Amniotic stem cell (primary cell): Measurements from ENCODE around the gene CNTN4.

Source experiments
- DNase-seq: peaks from one replicate; lab custom pipeline; 2025; lab: John Stamatoyannopoulos, UW

CNTN4 gene

DNA sequence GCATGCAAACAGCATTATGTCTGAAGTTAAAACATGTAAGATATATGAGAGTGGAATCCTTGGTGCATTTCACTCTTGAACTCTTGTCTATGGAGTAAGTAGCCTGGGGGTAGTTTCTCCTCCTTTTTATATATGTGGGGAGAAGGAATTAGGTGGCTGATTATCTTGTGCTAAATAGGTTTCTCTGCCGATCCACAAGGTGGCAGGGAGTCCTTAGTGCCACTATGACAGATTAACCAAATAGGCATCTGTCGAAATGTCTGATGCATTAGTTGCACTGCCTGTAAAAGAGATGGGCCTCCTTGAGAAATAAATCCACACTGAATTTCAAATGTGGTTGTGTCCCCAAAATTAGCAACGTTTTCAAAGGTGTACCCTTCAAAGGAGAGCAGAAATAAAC lies 170.1 kb downstream of the CNTN4 start:
- no peak for DNase-seq

- no peak for DNase-seq
Measured at GRCh38 chr3:2274526-2274925, 175.9 kb downstream of the CNTN4 start.

- DNase-seq, result no peak
Measured at GRCh38 chr3:2283818-2284217, 185.2 kb downstream of the CNTN4 start.

DNA sequence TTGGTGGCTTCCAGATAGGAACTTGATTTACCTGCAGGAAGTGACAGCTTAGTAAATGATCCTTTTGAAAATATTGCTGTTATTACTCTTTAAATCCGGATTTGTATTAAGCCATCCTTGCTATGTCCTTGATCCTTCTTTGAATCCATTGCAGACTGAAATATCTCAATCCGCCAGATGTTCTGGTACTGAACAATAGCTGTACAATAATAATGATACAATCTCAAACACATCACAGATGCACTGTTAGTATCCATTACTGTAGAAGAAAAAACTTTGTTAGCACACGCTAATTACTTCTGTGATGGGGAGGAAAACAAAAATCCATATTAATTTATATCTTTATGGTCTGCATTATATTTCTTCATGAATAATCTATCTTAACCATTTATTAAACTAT lies 202.3 kb downstream of the CNTN4 start:
- no peak for DNase-seq

DNA sequence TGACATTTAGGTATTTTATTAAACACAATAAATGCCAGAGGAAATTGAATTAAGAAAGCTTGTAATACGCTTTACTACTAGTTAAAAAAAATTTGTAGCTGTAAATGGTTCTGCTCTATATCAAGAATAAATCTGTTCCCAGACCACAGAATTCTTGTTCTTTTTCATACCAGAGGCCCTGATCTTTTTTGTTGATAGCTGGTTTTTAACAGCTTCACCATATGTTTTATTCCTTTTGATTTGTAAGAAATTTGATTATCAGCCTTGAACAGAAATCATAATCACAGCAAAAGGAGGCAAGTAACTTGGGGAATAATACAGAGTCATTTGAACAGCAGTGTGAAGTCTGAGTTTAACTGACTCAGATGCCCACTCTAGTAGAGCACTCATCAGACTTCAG lies 202.7 kb downstream of the CNTN4 start:
- no peak for DNase-seq

DNA sequence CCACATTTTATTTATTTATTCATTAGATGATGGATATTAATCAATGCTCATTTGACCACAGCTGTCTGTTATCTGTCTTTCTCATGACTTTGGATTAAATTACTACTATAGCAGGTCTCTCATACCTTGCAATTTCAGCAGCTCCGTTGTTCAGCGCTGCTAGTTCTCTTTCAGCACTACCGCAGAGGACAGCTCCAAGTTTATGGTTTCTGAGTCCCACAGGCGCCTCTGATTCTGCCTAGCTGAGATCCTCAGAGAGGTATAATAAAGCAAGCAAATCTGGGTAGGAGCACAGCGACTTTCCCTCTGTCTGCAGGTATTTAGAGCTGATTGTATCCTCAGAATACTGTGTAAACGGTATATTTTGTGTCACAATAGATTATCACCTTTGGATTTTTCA lies 204.9 kb downstream of the CNTN4 start:
- no peak for DNase-seq

DNA sequence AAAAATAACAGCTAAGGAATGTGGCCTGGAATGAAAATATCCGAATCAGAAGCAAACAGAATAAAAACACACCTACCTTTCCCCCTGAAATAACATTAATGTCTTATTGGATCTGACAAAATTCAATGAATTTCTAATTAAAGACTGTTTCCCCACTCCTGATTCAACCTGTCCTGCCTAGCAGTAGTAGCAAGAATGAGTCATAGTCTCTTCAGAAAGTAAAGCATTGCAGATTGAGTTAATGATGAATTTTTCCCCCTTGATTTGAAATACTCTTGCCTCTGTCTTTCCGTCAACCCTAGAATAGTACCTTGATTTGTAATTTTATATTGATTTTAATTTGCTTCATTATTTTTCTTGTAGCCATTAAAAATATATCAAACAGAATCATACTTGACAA lies 212.4 kb downstream of the CNTN4 start:
- DNase-seq, result no peak

- DNase-seq, result no peak
Measured at GRCh38 chr3:2317521-2317920, 218.9 kb downstream of the CNTN4 start.

DNA sequence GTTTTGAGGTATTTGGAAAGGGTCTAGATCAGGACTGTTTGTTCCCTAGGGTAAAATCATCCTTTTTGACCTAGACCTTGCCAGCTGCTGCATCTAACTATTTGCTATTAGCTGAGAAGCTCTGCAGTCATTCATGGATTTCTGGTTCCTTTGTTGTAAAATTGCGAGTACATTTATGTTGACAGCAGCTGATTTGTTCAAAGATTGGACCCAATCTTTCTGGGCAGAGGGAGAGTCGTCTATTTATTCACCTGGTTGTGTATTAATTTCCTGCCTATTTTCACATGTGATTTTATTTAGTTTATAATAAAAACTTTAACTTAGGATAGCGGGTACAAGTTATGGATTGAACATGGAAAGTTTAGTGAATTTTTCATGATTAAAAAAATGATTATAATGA lies 236.3 kb downstream of the CNTN4 start:
- DNase-seq, result no peak

DNA sequence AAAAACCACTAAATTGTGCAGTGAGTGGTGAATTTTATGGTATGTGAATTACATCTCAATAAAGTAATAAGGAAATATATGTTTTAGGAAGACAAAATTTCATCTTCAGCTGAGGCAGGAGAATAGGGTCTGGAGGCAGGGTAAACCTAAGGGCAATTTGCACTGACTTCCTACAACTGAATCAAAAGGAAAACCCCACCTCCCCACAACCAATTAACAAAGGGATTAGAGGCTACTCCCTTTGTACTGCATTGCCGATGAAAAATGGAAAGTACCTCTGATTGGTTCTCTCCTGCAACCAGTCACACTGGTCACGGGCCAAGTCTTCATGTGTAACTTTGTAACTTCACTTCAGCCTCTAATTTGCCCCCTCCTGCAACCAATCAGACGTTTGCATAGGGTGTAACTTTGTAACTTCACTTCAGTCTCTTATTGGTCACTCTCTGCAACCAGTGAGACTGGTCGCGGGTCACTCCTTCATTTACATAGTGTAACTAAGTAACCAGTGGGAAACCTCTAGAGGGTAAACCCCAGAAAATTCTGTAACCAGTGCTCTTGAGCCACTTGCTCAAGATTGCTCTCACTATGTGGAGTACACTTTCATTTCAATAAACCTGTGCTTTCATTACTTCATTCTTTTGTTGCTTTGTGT lies 244.5 kb downstream of the CNTN4 start:
- DNase-seq, result no peak

GRCh38 chr3:2352134-2352762 lies 253.6 kb downstream of the CNTN4 start:
- no peak for DNase-seq

DNA sequence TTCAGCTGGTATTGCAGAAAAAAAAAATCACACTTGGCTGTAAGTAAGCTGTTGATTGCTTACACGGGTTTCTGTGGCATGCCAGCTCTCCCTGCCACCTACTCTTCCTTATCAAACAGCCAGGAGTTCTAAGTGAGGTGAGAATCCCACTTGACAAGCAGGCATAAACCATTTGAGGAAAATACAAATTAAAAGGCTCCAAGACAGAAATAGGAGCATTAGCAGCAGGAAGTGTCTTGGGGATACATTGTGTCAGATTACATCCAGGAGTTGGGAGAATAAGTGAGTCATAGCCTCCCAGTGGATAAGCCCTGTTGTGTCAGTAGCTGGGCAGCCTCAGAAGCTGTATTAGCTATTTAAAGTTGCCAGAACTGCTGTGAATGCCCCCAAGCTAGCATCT lies 256.0 kb downstream of the CNTN4 start:
- no peak for DNase-seq

GRCh38 chr3:2356298-2356950 lies 257.8 kb downstream of the CNTN4 start:
- DNase-seq, result no peak

GRCh38 chr3:2360815-2361214 lies 262.1 kb downstream of the CNTN4 start:
- DNase-seq, result no peak

DNA sequence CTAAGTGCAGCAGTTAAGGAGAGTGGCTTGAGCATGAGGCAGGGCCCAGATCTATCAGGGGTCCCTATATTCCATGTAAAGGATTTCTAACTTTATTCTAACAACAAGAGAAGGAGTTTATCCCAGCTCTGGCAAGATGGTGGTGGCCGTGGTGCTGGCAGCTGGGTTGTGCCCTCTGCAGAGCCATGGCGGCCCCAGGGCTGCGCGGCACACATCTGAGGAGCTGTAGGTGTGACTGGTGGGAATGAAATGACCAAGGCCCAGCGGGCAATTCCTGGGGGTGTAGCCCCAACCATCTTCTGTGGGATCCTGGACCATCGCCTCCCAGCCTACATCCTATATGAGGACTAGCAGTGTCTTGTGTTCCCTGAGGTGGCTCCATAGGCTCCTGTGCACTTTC lies 263.5 kb downstream of the CNTN4 start:
- no peak for DNase-seq

- no peak for DNase-seq
Measured at GRCh38 chr3:2363854-2364253, 265.2 kb downstream of the CNTN4 start.

DNA sequence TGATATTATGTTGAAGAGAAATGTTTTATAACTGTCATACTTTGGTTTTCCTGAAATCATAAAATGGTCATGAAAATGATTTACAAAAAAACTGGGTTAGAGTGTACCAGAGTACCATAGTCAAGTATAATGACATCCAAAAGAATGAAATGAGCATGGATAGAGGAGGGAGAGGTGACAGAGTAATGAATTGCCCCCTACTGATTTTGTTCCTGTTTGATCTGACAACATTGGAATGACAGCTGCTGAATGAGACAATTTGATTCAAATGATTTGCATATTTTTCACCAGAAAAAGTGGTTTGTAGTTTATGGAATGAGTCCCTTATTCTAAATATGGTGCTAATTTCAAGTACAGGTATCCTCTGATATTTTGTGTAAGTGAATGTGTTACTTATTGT lies 271.7 kb downstream of the CNTN4 start:
- no peak for DNase-seq

GRCh38 chr3:2372306-2372705 lies 273.6 kb downstream of the CNTN4 start:
- DNase-seq, result no peak

- DNase-seq, result no peak
Measured at GRCh38 chr3:2375376-2375775, 276.7 kb downstream of the CNTN4 start.

DNA sequence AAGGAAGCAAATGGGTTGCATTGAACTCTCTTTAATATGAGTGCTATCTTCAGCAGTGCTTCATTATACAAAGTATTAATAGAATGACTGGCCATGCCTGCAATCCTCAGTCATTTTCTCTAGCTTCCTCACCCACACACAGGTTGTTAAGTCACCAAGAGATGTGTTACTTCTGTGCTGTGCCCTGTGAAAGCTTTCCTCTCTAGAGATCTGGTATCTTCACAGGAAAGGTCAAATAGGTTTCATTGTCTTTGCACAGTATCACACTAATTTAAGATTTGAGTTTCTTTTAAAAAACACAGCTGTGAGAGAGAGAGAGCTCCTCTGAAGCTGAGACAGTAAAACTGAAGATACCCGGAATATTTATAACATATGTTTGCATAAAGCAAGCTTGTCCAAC lies 278.6 kb downstream of the CNTN4 start:
- no peak for DNase-seq

DNA sequence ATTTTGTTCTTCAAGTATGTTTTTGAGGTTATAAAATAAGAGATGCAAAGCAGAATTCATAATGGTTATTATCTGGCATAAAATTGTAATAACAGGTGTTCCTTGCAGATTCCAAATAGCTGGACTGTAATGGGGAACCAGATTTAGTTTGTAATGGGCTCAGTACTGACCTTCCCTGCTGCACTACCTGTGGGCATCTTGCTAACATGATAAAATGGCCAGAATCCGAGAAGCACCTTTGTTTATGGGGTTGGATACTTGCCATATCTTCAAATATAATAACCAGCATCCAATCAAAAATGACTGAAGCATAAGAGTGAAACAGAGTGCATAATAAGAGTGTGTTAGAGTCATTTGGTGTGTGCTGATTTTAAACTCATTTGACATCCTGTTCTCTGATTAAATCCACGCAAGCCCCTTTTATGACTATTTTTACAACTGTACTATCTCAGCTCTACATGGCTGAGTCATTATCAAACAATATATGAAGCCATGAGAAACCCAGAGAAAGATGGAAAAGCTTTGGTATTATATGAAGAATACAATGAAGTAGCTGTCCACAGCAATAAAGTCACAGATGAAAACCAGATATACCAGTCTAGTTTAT lies 292.4 kb downstream of the CNTN4 start:
- DNase-seq, result no peak

GRCh38 chr3:2391896-2392295 lies 293.2 kb downstream of the CNTN4 start:
- no peak for DNase-seq

- DNase-seq, result no peak
Measured at GRCh38 chr3:2392981-2393380, 294.3 kb downstream of the CNTN4 start.
